Liver (tissue), 9 donors: ENCODE measurements around the gene MAPK9. TPM values are rescaled to one million over a fixed set of nuclear protein-coding genes. Genes with fewer than 3 reads are reported as not detected.
A peak's percentile ranks its signal among the peaks of the same experiment; 100 is the strongest.
"Not testable (repeated sequence)": the region's sequence is repeated elsewhere in the genome, so short reads cannot be mapped to it uniquely, and the experiment has no call there.

Experiments
- DNase-seq: peaks from one replicate; pipeline ENCODE4 v3.0.0-alpha.2; 2017; ENCODE audit warnings: low spot score
- H3K27ac ChIP-seq, 2 donors: one replicate each; pipeline ENCODE4 v1.7.0; 2013; ENCODE audit warnings: inconsistent platforms in 2 of 2, low read length in 2 of 2, control low read depth in 1 of 2, low read depth in 1 of 2, mild to moderate bottlenecking in 1 of 2
- H3K27me3 ChIP-seq, 4 donors: one replicate each; pipeline versions ENCODE4 v1.6.1 to v1.7.0; 2013; ENCODE audit warnings: low read length in 3 of 4, inconsistent platforms in 1 of 4, mild to moderate bottlenecking in 1 of 4, moderate library complexity in 1 of 4; ENCODE audit not compliant: control insufficient read depth in 4 of 4, insufficient read depth in 4 of 4
- H3K36me3 ChIP-seq, 4 donors: one replicate each; pipeline versions ENCODE4 v1.6.1 to v1.7.0; 2013; ENCODE audit warnings: low read length in 3 of 4, mild to moderate bottlenecking in 3 of 4, low read depth in 1 of 4, moderate library complexity in 1 of 4; ENCODE audit not compliant: control insufficient read depth in 4 of 4, insufficient read depth in 3 of 4
- H3K4me1 ChIP-seq, 4 donors: one replicate each; pipeline versions ENCODE4 v1.6.1 to v1.7.0; 2013; ENCODE audit warnings: low read length in 3 of 4, mild to moderate bottlenecking in 3 of 4, moderate library complexity in 1 of 4; ENCODE audit not compliant: control insufficient read depth in 4 of 4, insufficient read depth in 4 of 4
- H3K4me3 ChIP-seq, 3 donors: one replicate each; pipeline versions ENCODE4 v1.6.1 to v1.7.0; 2013; ENCODE audit warnings: low read length in 3 of 3, control low read depth in 1 of 3, low read depth in 1 of 3, mild to moderate bottlenecking in 1 of 3
- H3K9ac ChIP-seq, 2 donors: one replicate each; pipeline ENCODE4 v1.7.0; 2013; ENCODE audit warnings: low read length in 2 of 2, mild to moderate bottlenecking in 2 of 2, moderate library complexity in 2 of 2, control low read depth in 1 of 2, low read depth in 1 of 2
- H3K9me3 ChIP-seq, 4 donors: one replicate each; pipeline versions ENCODE4 v1.6.1 to v1.7.0; 2013; ENCODE audit warnings: low read length in 3 of 4; ENCODE audit not compliant: control insufficient read depth in 4 of 4
- GABPA ChIP-seq, 2 donors: IDR thresholded peaks in 1 of 2; conservative IDR thresholded peaks in 1 of 2; 2 replicates each; pipeline ENCODE4 v1.6.1; 2016; ENCODE audit warnings: antibody characterized with exemption in 2 of 2, mild to moderate bottlenecking in 1 of 2, moderate library complexity in 1 of 2
- WGBS: extraction: QIAGEN DNeasy Blood & Tissue Kit; methylation state at CpG from one replicate; pipeline ENCODE4 v1.1.7; 2013; 5-methylcytosine and 5-hydroxymethylcytosine counted together
- polyA plus RNA-seq, 2 donors: library from polyadenylated mRNA; stranded (reverse) in 1 of 2; unstranded in 1 of 2; fragments of 200-250 nt in 1 of 2; fragments of >200 nt in 1 of 2; fragmentation: Nextera tagmentation in 1 of 2; extraction: Ambion mirVana in 1 of 2; gene quantifications; one replicate each; pipeline versions ENCODE4 v1.2.1 to v1.2.3, GENCODE V29; 2013 to 2015
- total RNA-seq, 2 donors: library from RNA; depleted of rRNA; stranded (reverse); fragments of >200 nt; gene quantifications; one replicate each; pipeline ENCODE4 v1.2.3, GENCODE V29; 2014
- TF ChIP-seq, protein P1 (sequence below): IDR thresholded peaks from 2 replicates; pipeline ENCODE4 v1.6.1; 2016; ENCODE audit warnings: antibody characterized with exemption, mild to moderate bottlenecking
- TF ChIP-seq, protein P2 (sequence below): IDR thresholded peaks from 2 replicates; pipeline ENCODE4 v1.6.1; 2016; ENCODE audit warnings: antibody characterized with exemption
- TF ChIP-seq, protein P3 (sequence below): fragments of 150-350 bp; IDR thresholded peaks from 2 replicates; pipeline ENCODE4 v1.5.1; 2017; ENCODE audit warnings: improper control_type of control experiment, low read depth, low read length; ENCODE audit not compliant: missing input control
- donor health status: healthy.
- donor health status: healthy.
- donor health status: healthy.
- donor health status: healthy.
- donor health status: healthy.

The MAPK9 gene
- total and polyA plus RNA-seq, 4 donors, result 3.8 to 22.7 (median 12.8) TPM

DNA sequence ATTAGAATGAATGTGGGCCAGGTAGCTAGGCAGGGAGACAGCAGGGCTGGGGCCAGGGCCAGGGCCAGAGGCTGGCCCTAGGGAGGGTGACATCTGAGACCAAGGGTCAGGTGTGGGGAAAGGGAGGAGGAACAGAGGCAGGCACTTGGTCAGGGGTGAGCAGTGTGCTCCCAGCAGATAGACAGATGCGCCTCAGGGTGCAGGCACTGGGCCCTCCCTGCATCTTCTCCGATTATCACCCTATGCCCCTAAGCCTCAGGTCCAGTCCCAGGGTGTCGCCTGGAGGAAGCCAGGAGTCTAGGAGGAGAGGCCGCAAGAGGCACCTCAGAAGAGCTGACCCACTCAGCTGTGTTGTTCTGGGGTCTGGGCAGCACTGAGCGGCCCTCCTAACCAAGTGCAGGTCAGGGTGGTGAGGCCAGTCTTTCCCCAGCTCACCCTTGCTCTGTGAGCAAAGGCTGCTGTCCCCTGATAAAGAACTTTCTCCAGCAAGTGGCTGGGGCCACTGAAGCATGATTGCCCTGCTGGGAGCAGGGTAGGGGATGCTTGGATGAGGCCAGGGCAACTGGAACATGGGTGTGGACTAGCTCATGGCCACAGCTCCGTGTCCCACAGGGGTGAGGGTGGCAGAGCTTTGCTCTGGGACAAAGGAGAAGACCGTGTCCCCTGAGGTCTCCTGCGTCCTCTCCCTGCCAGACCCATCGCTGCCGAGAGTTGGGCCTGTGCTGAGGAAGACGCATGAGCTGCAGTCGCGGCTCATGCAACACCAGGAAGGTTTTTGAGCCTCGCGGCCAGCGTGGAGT, 80.7 kb downstream of the MAPK9 start:
- no peak overlapping the region for H3K9ac ChIP-seq
- H3K4me3 ChIP-seq, result no peak overlapping the region
- DNase-seq, result no peak
- WGBS, result 90% methylated on average over 16 of the region's 16 CpGs
- H3K36me3 ChIP-seq, result no peaks in the 10 kb centered on the region
- H3K9me3 ChIP-seq, result peaks cover 0 to 8% (median 2%) of the 10 kb centered on the region in 4 donors
- H3K4me1 ChIP-seq, result peaks cover 4 to 8% (median 5%) of the 10 kb centered on the region in 4 donors
- no peaks in the 10 kb centered on the region for H3K27me3 ChIP-seq
- TF ChIP-seq, protein P1, sequence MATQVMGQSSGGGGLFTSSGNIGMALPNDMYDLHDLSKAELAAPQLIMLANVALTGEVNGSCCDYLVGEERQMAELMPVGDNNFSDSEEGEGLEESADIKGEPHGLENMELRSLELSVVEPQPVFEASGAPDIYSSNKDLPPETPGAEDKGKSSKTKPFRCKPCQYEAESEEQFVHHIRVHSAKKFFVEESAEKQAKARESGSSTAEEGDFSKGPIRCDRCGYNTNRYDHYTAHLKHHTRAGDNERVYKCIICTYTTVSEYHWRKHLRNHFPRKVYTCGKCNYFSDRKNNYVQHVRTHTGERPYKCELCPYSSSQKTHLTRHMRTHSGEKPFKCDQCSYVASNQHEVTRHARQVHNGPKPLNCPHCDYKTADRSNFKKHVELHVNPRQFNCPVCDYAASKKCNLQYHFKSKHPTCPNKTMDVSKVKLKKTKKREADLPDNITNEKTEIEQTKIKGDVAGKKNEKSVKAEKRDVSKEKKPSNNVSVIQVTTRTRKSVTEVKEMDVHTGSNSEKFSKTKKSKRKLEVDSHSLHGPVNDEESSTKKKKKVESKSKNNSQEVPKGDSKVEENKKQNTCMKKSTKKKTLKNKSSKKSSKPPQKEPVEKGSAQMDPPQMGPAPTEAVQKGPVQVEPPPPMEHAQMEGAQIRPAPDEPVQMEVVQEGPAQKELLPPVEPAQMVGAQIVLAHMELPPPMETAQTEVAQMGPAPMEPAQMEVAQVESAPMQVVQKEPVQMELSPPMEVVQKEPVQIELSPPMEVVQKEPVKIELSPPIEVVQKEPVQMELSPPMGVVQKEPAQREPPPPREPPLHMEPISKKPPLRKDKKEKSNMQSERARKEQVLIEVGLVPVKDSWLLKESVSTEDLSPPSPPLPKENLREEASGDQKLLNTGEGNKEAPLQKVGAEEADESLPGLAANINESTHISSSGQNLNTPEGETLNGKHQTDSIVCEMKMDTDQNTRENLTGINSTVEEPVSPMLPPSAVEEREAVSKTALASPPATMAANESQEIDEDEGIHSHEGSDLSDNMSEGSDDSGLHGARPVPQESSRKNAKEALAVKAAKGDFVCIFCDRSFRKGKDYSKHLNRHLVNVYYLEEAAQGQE, result no peak
- TF ChIP-seq, protein P2, sequence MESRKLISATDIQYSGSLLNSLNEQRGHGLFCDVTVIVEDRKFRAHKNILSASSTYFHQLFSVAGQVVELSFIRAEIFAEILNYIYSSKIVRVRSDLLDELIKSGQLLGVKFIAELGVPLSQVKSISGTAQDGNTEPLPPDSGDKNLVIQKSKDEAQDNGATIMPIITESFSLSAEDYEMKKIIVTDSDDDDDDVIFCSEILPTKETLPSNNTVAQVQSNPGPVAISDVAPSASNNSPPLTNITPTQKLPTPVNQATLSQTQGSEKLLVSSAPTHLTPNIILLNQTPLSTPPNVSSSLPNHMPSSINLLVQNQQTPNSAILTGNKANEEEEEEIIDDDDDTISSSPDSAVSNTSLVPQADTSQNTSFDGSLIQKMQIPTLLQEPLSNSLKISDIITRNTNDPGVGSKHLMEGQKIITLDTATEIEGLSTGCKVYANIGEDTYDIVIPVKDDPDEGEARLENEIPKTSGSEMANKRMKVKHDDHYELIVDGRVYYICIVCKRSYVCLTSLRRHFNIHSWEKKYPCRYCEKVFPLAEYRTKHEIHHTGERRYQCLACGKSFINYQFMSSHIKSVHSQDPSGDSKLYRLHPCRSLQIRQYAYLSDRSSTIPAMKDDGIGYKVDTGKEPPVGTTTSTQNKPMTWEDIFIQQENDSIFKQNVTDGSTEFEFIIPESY, result no peak
- no peak overlapping the region for H3K27ac ChIP-seq

DNA sequence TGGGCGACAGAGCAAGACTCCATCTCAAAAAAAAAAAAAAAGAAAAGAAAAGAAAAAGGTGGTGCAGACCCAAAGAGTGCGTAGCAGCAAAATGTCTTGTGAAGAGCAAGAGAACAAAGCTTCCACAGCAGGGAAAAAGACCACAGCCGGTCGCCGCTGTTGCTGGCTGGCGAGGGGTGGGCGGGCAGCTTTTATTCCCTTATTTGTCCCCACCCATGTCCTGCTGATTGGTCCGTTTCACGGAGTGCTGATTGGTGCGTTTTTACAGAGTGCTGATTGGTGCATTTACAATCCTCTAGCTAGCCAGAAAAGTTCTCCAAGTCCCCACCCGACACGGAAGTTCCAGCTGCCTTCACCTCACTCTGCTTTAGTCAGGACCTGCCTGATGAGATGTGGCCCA, 81.8 kb downstream of the MAPK9 start:
- not testable (repeated sequence) for H3K9me3 ChIP-seq, DNase-seq, H3K27me3 ChIP-seq, H3K4me3 ChIP-seq, H3K4me1 ChIP-seq, H3K27ac ChIP-seq, H3K9ac ChIP-seq, H3K36me3 ChIP-seq
- 95% methylated on average over 12 of the region's 12 CpGs for WGBS

DNA sequence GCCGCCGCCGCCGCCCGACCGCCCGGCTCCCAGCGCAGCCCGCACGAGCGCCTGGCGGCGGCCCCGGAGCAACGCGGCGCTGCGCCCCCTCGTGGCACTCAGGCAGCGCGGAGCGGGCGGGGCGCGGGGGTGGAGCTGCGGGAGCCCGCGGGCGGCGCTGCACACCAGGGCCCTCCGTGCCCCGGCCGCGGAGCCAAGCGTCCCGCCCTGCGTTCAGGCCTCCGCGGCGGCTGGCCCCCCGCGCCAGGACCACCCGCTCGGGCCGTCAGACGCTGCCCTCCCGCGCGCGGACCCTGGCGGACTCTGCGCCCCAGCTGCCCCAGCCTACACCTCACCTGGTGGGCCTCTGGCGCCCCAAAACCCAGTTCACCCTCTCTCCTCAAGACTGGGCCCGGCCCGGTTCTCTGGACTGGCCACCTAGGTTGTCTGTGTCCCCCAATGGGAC, 82.7 kb downstream of the MAPK9 start, which contains the start of gene RASGEF1C:
RASGEF1C (minus strand) TSS at position 75 of the 445 bp plus-strand sequence. CDS start 71,159 bp downstream, outside the sequence.
- TF ChIP-seq, protein P3, sequence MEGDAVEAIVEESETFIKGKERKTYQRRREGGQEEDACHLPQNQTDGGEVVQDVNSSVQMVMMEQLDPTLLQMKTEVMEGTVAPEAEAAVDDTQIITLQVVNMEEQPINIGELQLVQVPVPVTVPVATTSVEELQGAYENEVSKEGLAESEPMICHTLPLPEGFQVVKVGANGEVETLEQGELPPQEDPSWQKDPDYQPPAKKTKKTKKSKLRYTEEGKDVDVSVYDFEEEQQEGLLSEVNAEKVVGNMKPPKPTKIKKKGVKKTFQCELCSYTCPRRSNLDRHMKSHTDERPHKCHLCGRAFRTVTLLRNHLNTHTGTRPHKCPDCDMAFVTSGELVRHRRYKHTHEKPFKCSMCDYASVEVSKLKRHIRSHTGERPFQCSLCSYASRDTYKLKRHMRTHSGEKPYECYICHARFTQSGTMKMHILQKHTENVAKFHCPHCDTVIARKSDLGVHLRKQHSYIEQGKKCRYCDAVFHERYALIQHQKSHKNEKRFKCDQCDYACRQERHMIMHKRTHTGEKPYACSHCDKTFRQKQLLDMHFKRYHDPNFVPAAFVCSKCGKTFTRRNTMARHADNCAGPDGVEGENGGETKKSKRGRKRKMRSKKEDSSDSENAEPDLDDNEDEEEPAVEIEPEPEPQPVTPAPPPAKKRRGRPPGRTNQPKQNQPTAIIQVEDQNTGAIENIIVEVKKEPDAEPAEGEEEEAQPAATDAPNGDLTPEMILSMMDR, result peak; percentile 63
- TF ChIP-seq GABPA (IDR thresholded peaks at IDR 0.05 in 1 of 2, conservative IDR thresholded peaks at IDR 0.05 in 1 of 2), result no peak
- Histone ChIP-seq H3K36me3 (no peaks in the 10 kb centered on the region), H3K9me3 (no peaks in the 10 kb centered on the region), H3K27ac (no peak within 1 kb of the TSS), H3K4me3 (peak within 1 kb of the TSS in 2 of 3 donors; percentile 33 to 65), H3K9ac (no peak within 1 kb of the TSS), H3K4me1 (peaks cover 4 to 8% (median 5%) of the 10 kb centered on the region in 4 donors), H3K27me3 (no peaks in the 10 kb centered on the region)
- WGBS, result 6% methylated on average over 52 of the region's 55 CpGs
- peak; percentile 79 for DNase-seq
